H1 (cell line): ENCODE results near the gene WNT8B. TPM values are rescaled to one million over a fixed set of nuclear protein-coding genes. Genes with fewer than 3 reads are reported as not detected.
A peak's percentile ranks its signal among the peaks of the same experiment; 100 is the strongest.

Experiments used
- ASH2L ChIP-seq: fragments of 200-600, 300-600 bp; sonication (generic); IDR thresholded peaks from one replicate; pipeline ENCODE4 v1.7.1; 2017; ENCODE audit warnings: low read length
- RNF2 ChIP-seq: fragments of 200-900, 300-1000 bp; sonication (generic); IDR thresholded peaks from 2 replicates; pipeline ENCODE4 v1.7.1; 2016; ENCODE audit warnings: borderline replicate concordance, low read depth, mild to moderate bottlenecking, antibody characterized with exemption, low read length; ENCODE audit not compliant: poor library complexity, severe bottlenecking; ENCODE audit errors: missing control alignments
- SIN3A ChIP-seq, 2 experiments: IDR thresholded peaks in 1 of 2; conservative IDR thresholded peaks in 1 of 2; 2 replicates each; pipeline ENCODE4 v1.6.1; 2011 to 2012; ENCODE audit warnings: low read length in 2 of 2, improper control_type of control experiment in 1 of 2, low read depth in 1 of 2, mild to moderate bottlenecking in 1 of 2
- SP2 ChIP-seq: IDR thresholded peaks from 2 replicates; pipeline ENCODE4 v1.6.1; 2012; ENCODE audit warnings: mild to moderate bottlenecking, low read length, inconsistent platforms
- polyA plus RNA-seq, 7 experiments: library from polyadenylated mRNA; depleted of rRNA in 3 of 7; stranded (reverse) in 5 of 7; unstranded in 2 of 7; fragments of >200 nt in 5 of 7; fragments of 200-250 nt in 2 of 7; gene quantifications; 1 replicate in 5 of 7; 2 replicates in 1 of 7; 4 replicates in 1 of 7; pipeline versions ENCODE4 v1.2.1 to v1.2.3, GENCODE V29; 2011 to 2013; ENCODE audit warnings: missing spikeins in 2 of 7, mixed read lengths in 2 of 7
- total RNA-seq: library from RNA; stranded (reverse); fragmentation: NEBNext Ultra II Directional; extraction: Animal tissue kit (Norgen Biotek cat#: 25700); gene quantifications from 2 replicates; pipeline ENCODE4 v1.2.1, GENCODE V29; 2021

Gene WNT8B
- total and polyA plus RNA-seq, 2 of the 8 experiments (the other 6 are each of a cell fraction or from before 2014, with no cell fraction given), result 0.20 to 0.67 TPM

DNA sequence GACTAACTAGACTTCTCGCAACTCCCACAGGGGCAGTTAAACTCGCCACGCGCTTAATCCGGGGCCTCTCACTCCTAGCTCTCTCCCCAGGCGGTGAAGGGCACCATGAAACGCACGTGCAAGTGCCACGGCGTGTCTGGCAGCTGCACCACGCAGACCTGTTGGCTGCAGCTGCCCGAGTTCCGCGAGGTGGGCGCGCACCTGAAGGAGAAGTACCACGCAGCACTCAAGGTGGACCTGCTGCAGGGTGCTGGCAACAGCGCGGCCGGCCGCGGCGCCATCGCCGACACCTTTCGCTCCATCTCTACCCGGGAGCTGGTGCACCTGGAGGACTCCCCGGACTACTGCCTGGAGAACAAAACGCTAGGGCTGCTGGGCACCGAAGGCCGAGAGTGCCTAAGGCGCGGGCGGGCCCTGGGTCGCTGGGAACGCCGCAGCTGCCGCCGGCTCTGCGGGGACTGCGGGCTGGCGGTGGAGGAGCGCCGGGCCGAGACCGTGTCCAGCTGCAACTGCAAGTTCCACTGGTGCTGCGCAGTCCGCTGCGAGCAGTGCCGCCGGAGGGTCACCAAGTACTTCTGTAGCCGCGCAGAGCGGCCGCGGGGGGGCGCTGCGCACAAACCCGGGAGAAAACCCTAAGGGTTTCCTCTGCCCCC, 19.5 kb downstream of the WNT8B start (continued):
- no peak for TF ChIP-seq RNF2
- TF ChIP-seq SIN3A (conservative IDR thresholded peaks at IDR 0.05 in 1 of 2, IDR thresholded peaks at IDR 0.05 in 1 of 2; ENCODE audit: low read depth in 1 of 2, low read length in 2 of 2), result no peak
- peak; percentile 27 for TF ChIP-seq ASH2L
- TF ChIP-seq SP2, result no peak
